HL-60/S4 (cell line): ENCODE results near the gene LAMA2.

Source experiments
- in situ Hi-C: fragments of 300-500 bp; cut with MboI; formaldehyde crosslinking; loops from 2 replicates; pipeline ENCODE4 v1.14.3; 2022; ENCODE audit warnings: low sequenced_read_pairs

LAMA2 gene

DNA sequence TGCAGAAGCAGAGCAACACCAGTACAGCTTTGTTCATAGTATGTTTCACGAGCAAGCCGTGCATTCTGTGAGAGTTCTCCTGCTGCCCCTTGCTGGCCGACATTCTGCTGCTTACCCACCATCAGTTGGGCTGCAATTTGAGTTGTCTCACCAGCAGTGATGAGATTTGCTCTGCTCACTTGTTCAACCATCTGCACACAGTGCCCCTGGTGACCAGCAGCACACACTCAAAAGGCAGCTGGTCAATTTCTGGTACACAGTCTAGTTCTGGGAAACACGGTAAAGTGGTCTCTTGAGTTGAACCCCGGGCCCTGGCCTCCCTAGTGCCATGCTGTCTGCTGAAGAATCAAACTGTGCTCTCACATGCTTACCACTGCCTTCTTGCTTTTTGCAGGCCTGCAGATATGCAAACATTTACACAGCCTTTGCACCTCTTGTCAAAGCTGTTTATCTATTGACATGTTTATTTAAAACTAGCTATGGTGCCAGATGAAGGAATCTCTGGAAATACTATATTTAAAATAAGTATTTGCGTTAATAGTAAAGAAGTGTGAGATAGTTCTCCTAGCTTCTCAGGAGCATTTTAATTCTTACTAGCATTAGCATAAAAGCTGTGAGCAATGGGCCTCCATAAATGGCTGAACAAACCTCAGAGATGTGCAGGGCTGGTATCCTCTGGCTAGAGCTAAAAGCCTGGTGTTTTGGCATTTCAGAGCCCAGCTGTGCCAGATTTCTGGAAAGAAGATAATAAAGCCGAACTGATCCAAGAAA is 592.7 kb downstream of the LAMA2 start:
- in situ Hi-C loops = no loop called here

GRCh38 chr6:129476248-129476564 is 593.3 kb downstream of the LAMA2 start:
- in situ Hi-C loops = no loop called here

DNA sequence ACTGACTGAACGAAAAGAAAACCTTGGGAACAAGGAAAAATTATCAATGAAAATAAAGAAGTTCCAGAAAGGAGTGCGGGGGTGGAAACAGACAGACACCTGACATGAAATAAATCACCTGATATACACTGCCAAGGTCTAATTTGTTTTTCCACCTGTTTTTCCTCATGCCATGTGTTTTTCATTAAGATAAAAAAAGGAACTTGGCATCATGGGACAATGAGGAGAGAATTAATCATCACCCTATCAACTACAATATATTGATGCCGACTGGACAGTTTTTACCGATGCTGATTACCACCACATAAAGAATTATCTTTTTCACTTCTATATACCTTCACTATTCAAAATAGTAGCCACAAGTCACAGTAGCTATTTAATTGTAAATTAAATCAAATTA is 593.9 kb downstream of the LAMA2 start:
- in situ Hi-C loops = no loop called here

DNA sequence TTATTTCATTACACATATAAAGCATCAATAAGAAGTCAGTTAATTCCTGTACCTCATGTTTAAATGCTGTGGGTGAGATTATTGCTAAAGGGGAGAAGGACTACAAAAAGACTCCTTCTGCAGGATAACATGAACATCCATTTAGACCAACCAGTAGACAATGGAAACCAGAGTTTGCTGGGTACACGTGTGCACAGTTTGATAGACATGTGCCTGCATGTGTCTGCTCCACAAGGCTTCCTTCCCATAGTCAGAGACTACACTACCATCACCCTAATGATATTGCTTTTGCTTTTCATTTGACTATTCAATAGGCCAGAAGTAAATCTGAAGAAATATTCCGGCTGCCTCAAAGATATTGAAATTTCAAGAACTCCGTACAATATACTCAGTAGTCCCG is 595.4 kb downstream of the LAMA2 start:
- in situ Hi-C loops = no loop called here

DNA sequence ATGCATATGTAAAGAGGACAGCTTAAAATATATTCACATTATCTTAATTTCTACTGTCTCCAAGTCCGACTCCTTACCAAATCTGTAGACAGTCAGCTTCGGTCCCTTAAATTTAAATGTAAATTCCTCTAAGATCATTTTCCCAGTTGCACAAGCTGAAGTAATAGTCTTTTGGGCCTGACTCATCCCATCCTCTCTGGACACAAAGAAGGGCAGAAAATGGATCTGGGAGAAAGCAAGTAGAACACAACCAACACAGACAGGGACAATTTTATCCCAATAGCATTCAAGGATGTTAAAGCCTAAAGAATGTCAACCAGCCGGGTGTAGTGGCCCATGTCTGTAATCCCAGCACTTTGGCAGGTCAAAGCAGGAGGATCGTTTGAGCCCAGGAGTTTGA is 598.8 kb downstream of the LAMA2 start:
- in situ Hi-C loops = no loop called here

GRCh38 chr6:129485746-129486145 is 602.8 kb downstream of the LAMA2 start:
- in situ Hi-C loops = no loop called here

DNA sequence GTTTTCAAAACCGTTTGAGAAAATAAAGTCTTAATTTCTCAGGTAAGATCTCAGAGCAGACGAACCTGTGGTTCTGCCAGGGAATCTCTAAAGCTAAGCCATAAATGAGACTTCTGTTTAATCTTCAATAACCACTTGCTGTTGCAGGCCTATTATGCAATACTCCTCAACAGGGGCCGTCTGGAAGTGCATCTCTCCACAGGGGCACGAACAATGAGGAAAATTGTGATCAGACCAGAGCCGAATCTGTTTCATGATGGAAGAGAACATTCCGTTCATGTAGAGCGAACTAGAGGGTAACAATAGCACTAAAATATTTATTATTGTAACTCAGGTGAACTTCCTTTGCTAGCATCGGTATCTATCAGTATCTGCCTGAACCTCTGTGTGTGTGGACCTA is 603.4 kb downstream of the LAMA2 start:
- in situ Hi-C loops = no loop called here

GRCh38 chr6:129488313-129488712 is 605.4 kb downstream of the LAMA2 start:
- in situ Hi-C loops = no loop called here

DNA sequence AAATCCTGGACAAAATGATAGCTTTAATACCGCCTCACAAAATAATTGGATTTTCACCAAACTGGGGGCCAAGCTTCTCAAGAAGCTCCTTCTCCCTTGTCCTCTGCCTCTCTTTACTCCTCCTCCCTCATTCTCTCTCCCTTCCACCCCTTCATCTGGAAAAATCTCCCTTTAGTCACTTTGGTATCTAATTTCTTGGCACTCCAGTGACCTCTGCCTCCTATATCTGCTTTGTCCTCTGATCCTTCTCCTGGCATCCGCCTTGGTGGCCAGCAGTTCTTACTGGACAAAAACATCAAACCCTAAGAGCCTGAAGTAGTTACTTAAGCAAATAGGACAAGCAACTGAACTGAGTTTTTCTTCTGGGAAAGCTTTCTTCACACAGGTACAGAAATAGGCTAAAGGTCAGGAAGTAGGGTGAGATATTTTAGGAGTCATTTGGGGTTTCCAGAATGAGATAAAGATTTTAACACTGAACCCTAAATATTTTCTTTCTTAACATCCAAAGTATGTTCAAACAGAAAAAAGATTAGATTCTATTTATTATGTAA is 606.4 kb downstream of the LAMA2 start:
- in situ Hi-C loops = no loop called here

DNA sequence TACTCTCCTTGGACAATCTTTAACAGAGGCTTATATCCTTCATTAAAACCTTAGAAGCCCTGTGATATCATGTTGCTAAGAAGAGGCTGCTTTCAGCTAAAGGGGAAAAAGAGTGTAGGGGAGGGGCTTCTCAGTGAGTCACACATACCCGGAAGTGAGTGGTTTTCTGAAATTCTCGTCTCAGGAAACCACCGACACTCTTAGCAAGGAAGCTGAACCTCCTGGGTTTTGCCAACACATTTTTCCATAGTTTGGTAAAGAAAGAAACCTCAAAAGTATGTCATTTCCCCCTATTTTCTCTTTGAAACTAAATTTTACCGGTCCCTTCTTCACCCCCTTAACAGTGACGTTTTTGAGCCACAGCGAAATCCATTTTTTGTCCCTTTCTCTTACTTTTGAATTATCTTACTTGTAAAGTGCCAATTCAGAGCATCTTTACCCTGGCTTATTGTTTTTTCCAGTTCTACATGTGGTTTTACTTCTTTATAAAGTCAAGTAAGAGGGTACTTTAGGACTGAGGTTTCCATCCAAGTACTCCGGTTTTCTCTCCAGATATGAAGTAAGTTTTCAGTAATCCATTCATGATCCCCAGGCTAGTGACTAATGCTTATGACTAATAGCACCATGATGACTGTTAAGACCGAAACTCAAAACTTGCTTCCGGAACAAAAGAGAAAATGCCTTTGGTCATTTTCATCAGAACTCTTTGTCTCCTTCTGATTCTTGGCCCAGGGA is 607.8 kb downstream of the LAMA2 start:
- in situ Hi-C loops = loop anchor here (10.0 kb wide), 1 partner anchor 74 kb away; no protein-coding TSS in a partner anchor

DNA sequence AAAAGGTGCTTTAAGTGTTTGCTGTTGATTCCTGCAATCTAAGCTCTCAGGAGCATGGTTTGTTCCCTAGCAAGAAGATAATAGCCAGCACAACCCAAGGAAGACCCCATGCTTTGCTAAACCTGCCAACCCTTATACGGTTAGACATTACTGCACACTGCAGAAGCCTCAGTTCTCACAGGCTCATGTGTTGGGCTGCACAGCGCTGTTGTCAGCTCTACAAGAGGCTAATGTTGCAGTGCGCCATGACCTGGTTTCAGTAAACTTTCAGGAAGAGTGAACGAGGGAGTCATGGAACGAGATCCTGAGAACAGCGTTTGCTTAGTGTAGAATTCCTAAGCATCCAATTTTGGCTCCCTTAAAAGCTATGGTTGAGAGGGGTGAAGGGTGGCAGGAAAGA is 608.5 kb downstream of the LAMA2 start:
- in situ Hi-C loops = loop anchor here (10.0 kb wide), 1 partner anchor 73 kb away; no protein-coding TSS in a partner anchor

DNA sequence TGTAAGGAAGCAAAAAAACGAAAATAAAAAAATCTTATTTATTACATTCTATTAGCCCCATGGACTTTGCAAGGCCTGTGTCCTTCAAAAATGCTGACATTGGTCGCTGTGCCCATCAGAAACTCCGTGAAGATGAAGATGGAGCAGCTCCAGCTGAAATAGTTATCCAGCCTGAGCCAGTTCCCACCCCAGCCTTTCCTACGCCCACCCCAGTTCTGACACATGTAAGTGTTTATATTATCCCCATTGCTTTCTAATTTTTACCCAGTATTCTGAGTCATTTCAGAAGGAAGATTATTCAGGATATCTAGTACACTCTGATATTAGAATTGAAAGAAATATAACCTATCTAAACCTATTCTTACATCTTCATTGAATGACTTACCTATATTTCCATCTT is 609.3 kb downstream of the LAMA2 start:
- in situ Hi-C loops = loop anchor here (10.0 kb wide), 1 partner anchor 73 kb away; no protein-coding TSS in a partner anchor

- in situ Hi-C loops = loop anchor here (10.0 kb wide), 1 partner anchor 71 kb away; no protein-coding TSS in a partner anchor
Observed at GRCh38 chr6:129493354-129493902, 610.5 kb downstream of the LAMA2 start.

GRCh38 chr6:129494099-129494498 is 611.2 kb downstream of the LAMA2 start:
- in situ Hi-C loops = loop anchor here (10.0 kb wide), 1 partner anchor 71 kb away; no protein-coding TSS in a partner anchor

GRCh38 chr6:129494586-129494985 is 611.6 kb downstream of the LAMA2 start:
- in situ Hi-C loops = loop anchor here (10.0 kb wide), 1 partner anchor 70 kb away; no protein-coding TSS in a partner anchor

GRCh38 chr6:129495652-129496051 is 612.7 kb downstream of the LAMA2 start:
- in situ Hi-C loops = loop anchor here (10.0 kb wide), 1 partner anchor 69 kb away; no protein-coding TSS in a partner anchor

- in situ Hi-C loops = loop anchor here (10.0 kb wide), 1 partner anchor 67 kb away; no protein-coding TSS in a partner anchor
Observed at GRCh38 chr6:129497481-129498441, 614.8 kb downstream of the LAMA2 start.

- in situ Hi-C loops = loop anchor here (10.0 kb wide), 1 partner anchor 66 kb away; no protein-coding TSS in a partner anchor
Observed at GRCh38 chr6:129498541-129498940, 615.6 kb downstream of the LAMA2 start.

- in situ Hi-C loops = loop anchor here (10.0 kb wide), 1 partner anchor 66 kb away; no protein-coding TSS in a partner anchor
Observed at GRCh38 chr6:129498950-129499842, 616.3 kb downstream of the LAMA2 start.
